K562 (cell line): ENCODE results near the gene BCAN. TPM values are rescaled to one million over a fixed set of nuclear protein-coding genes. Genes with fewer than 3 reads are reported as not detected.

Source experiments
- BDP1 ChIP-seq: IDR thresholded peaks from 3 replicates; pipeline ENCODE4 v1.6.1; 2011; ENCODE audit not compliant: insufficient read length, insufficient read depth
- CHD4 ChIP-seq: fragments of 200-600 bp; sonication (generic); IDR thresholded peaks from 3 replicates; pipeline ENCODE4 v1.6.1; 2012; ENCODE audit warnings: low read depth, mild to moderate bottlenecking, mixed read lengths, low read length, inconsistent platforms; ENCODE audit not compliant: insufficient read depth, insufficient replicate concordance, poor library complexity, severe bottlenecking
- FOXA3 ChIP-seq, 2 experiments: fragments of 450-650 bp in 1 of 2; sonication (generic) in 1 of 2; formaldehyde crosslinking; IDR thresholded peaks in 1 of 2; conservative IDR thresholded peaks in 1 of 2; 2 replicates each; pipeline versions ENCODE4 v1.4.0 to v1.8.0; 2020 to 2022; ENCODE audit warnings: mild to moderate bottlenecking in 2 of 2, missing genetic modification reagents in 1 of 2
- FOXJ2 ChIP-seq: fragments of 200-800 bp; sonication (Bioruptor generic); IDR thresholded peaks from 2 replicates; pipeline ENCODE4 v1.6.1; 2016; ENCODE audit warnings: missing genetic modification characterization, missing compliant biosample characterization
- HMG20A ChIP-seq: fragments of 450-650 bp; formaldehyde crosslinking; conservative IDR thresholded peaks from 2 replicates; pipeline ENCODE4 v1.4.0; 2020; ENCODE audit warnings: mild to moderate bottlenecking, mixed read lengths
- ID3 ChIP-seq, 2 experiments: fragments of 250-450 bp in 1 of 2; fragments of 450-650 bp in 1 of 2; sonication (Bioruptor Pico) in 1 of 2; IDR thresholded peaks; 2 replicates each; pipeline versions ENCODE4 v1.6.1 to v1.8.0; 2016 to 2021; ENCODE audit warnings: mild to moderate bottlenecking in 2 of 2, moderate library complexity in 2 of 2, missing compliant biosample characterization in 1 of 2, missing genetic modification characterization in 1 of 2
- KLF10 ChIP-seq: fragments of 250-450 bp; sonication (Bioruptor Pico); IDR thresholded peaks from 2 replicates; pipeline ENCODE4 v1.6.1; 2021; ENCODE audit warnings: matching md5 sums
- MCM5 ChIP-seq: fragments of 450-650 bp; IDR thresholded peaks from 2 replicates; pipeline ENCODE4 v1.6.1; 2016; ENCODE audit warnings: low read depth
- MTA1 ChIP-seq: fragments of 450-650 bp; IDR thresholded peaks from 2 replicates; pipeline ENCODE4 v1.6.1; 2017; ENCODE audit warnings: borderline replicate concordance
- MXI1 ChIP-seq: IDR thresholded peaks from 2 replicates; pipeline ENCODE4 v1.6.1; 2011; ENCODE audit warnings: low read depth, mild to moderate bottlenecking, improper control_type of control experiment, low read length
- MYC ChIP-seq, 2 experiments: fragments of 250-450 bp in 1 of 2; sonication (Bioruptor Pico) in 1 of 2; IDR thresholded peaks; 2 replicates each; pipeline versions ENCODE4 v1.5.1 to v1.6.1; 2012 to 2021; ENCODE audit warnings: low read depth in 2 of 2, borderline replicate concordance in 1 of 2, improper control_type of control experiment in 1 of 2, low read length in 1 of 2, mild to moderate bottlenecking in 1 of 2, moderate library complexity in 1 of 2
- NEUROD1 ChIP-seq: fragments of 150-350 bp; IDR thresholded peaks from 2 replicates; pipeline ENCODE4 v1.6.1; 2014; ENCODE audit warnings: borderline replicate concordance, low read length, low read depth; ENCODE audit not compliant: partially characterized antibody
- NFYB ChIP-seq: IDR thresholded peaks from 2 replicates; pipeline ENCODE4 v1.6.1; 2011; ENCODE audit warnings: mild to moderate bottlenecking, moderate library complexity; ENCODE audit not compliant: insufficient read length; ENCODE audit errors: extremely low read depth
- PCBP1 ChIP-seq: fragments of 200-400 bp; formaldehyde crosslinking; IDR thresholded peaks from 2 replicates; pipeline ENCODE4 v1.6.1; 2018; ENCODE audit warnings: mild to moderate bottlenecking, low read depth, low read length; ENCODE audit not compliant: poor library complexity, severe bottlenecking
- PURB ChIP-seq: sonication (generic); formaldehyde crosslinking; IDR thresholded peaks from 2 replicates; pipeline ENCODE4 v1.9.0; 2021; ENCODE audit warnings: low read depth, mild to moderate bottlenecking, missing genetic modification reagents
- SP2 ChIP-seq: IDR thresholded peaks from 2 replicates; pipeline ENCODE4 v1.6.1; 2011; ENCODE audit warnings: mild to moderate bottlenecking, low read depth, low read length, moderate library complexity; ENCODE audit not compliant: poor library complexity, severe bottlenecking; ENCODE audit errors: extremely low read depth
- STAT5A ChIP-seq: IDR thresholded peaks from 2 replicates; pipeline ENCODE4 v1.6.1; 2012; ENCODE audit warnings: low read length, inconsistent platforms, borderline replicate concordance
- TFAM ChIP-seq: fragments of 250-450 bp; sonication (Bioruptor Pico); conservative IDR thresholded peaks from 2 replicates; pipeline ENCODE4 v1.5.0; 2021; ENCODE audit warnings: mild to moderate bottlenecking, moderate library complexity
- XRCC3 ChIP-seq: fragments of 450-650 bp; IDR thresholded peaks from 2 replicates; pipeline ENCODE4 v1.6.1; 2017; ENCODE audit warnings: mild to moderate bottlenecking, moderate library complexity
- ZNF75A ChIP-seq: fragments of 450-650 bp; formaldehyde crosslinking; IDR thresholded peaks from 2 replicates; pipeline ENCODE4 v1.4.0; 2020; ENCODE audit warnings: mild to moderate bottlenecking
- polyA plus RNA-seq, 8 experiments: library from polyadenylated mRNA; depleted of rRNA in 4 of 8; stranded (reverse) in 5 of 8; unstranded in 3 of 8; fragments of >200 nt; fragmentation: Nextera tagmentation in 2 of 8; fragmentation: Illumina TruSeq in 1 of 8; extraction: Ambion mirVana in 2 of 8; extraction: Trizol in 1 of 8; gene quantifications; 2 replicates each; pipeline versions ENCODE4 v1.2.1 to v1.2.3, GENCODE V29; 2011 to 2014; ENCODE audit warnings: inconsistent platforms in 1 of 8, missing spikeins in 1 of 8
- total RNA-seq, 7 experiments: library from RNA; depleted of rRNA in 6 of 7; stranded (reverse); fragments of >200 nt in 6 of 7; fragmentation: Illumina TruSeq in 2 of 7; extraction: Trizol in 2 of 7; gene quantifications; 2 replicates each; pipeline versions ENCODE4 v1.2.1 to v1.2.3, GENCODE V29; 2011 to 2021; ENCODE audit warnings: low replicate concordance in 1 of 7
- TF ChIP-seq, protein P1 (sequence below): fragments of 450-650 bp; IDR thresholded peaks from one replicate; pipeline ENCODE4 v1.6.1; 2018; ENCODE audit warnings: mild to moderate bottlenecking, moderate library complexity; ENCODE audit not compliant: partially characterized antibody
- TF ChIP-seq, protein P2 (sequence below): sonication (generic); formaldehyde crosslinking; IDR thresholded peaks from 2 replicates; pipeline ENCODE4 v1.4.0; 2020; ENCODE audit warnings: mild to moderate bottlenecking, missing genetic modification reagents

BCAN gene
- total and polyA plus RNA-seq, 9 of the 15 experiments (the other 6 are each of a cell fraction or from before 2014, with no cell fraction given) = 0.04 to 0.33 (median 0.14) TPM; not detected in 5

DNA sequence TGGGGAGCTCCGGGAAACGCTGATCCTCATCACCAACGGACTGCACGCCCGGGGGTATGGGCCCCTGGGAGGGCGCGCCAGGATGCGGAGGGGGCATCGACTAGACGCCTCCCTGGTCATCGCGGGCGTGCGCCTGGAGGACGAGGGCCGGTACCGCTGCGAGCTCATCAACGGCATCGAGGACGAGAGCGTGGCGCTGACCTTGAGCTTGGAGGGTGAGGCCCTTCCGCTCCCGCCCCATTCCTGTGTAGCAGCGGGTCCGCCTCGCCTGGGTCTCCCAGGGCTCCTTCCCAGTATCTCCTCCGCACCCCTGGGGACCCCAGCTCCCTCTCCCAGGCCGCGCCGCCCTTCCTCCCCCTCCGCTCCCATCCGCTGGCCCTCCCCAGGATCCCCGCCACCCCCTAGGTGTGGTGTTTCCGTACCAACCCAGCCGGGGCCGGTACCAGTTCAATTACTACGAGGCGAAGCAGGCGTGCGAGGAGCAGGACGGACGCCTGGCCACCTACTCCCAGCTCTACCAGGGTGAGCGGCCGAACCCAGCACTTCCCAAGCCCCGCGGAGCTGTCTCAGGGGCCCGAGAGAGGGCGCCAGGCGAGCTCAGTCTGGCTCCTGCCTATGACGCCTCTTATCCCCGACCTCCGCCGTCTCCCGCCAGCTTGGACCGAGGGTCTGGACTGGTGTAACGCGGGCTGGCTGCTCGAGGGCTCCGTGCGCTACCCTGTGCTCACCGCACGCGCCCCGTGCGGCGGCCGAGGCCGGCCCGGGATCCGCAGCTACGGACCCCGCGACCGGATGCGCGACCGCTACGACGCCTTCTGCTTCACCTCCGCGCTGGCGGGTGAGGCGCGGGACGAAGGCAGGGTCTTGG is 17.7 kb upstream of the BCAN start (continued):
- TF ChIP-seq MYC (IDR thresholded peaks at IDR 0.05; ENCODE audit: low read depth, low read length) (peak; percentile 56), MYC (CRISPR knock-in tag; IDR thresholded peaks at IDR 0.05; ENCODE audit: borderline replicate concordance, low read depth) (no peak), MTA1 (peak; percentile 94), STAT5A (no peak), NFYB (no peak), MCM5 (no peak), SP2 (no peak), TFAM (CRISPR knock-in tag) (no peak), ZNF75A (CRISPR knock-in tag) (no peak), XRCC3 (no peak), NEUROD1 (no peak), PCBP1 (peak; percentile 39), FOXJ2 (no peak), HMG20A (CRISPR knock-in tag) (no peak), MXI1 (no peak), CHD4 (no peak), FOXA3 (CRISPR knock-in tag; conservative IDR thresholded peaks at IDR 0.05 in 1 of 2, IDR thresholded peaks at IDR 0.05 in 1 of 2) (peak in 1 of 2 experiments; percentile 30; a peak in 2 of 4 replicates), BDP1 (no peak), ID3 (CRISPR knock-in tag; IDR thresholded peaks at IDR 0.05) (no peak), ID3 (tag; IDR thresholded peaks at IDR 0.05) (no peak), PURB (no peak), KLF10 (CRISPR knock-in tag) (no peak)
- TF ChIP-seq, protein P1, sequence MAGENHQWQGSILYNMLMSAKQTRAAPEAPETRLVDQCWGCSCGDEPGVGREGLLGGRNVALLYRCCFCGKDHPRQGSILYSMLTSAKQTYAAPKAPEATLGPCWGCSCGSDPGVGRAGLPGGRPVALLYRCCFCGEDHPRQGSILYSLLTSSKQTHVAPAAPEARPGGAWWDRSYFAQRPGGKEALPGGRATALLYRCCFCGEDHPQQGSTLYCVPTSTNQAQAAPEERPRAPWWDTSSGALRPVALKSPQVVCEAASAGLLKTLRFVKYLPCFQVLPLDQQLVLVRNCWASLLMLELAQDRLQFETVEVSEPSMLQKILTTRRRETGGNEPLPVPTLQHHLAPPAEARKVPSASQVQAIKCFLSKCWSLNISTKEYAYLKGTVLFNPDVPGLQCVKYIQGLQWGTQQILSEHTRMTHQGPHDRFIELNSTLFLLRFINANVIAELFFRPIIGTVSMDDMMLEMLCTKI = no peak
- TF ChIP-seq, protein P2, sequence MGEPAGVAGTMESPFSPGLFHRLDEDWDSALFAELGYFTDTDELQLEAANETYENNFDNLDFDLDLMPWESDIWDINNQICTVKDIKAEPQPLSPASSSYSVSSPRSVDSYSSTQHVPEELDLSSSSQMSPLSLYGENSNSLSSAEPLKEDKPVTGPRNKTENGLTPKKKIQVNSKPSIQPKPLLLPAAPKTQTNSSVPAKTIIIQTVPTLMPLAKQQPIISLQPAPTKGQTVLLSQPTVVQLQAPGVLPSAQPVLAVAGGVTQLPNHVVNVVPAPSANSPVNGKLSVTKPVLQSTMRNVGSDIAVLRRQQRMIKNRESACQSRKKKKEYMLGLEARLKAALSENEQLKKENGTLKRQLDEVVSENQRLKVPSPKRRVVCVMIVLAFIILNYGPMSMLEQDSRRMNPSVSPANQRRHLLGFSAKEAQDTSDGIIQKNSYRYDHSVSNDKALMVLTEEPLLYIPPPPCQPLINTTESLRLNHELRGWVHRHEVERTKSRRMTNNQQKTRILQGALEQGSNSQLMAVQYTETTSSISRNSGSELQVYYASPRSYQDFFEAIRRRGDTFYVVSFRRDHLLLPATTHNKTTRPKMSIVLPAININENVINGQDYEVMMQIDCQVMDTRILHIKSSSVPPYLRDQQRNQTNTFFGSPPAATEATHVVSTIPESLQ (CRISPR knock-in tag) = peak; percentile 79; the same call in 1 of the 2 replicates
